Panc1 (cell line): Measurements from ENCODE around the gene COL6A3. TPM values are rescaled to one million over a fixed set of nuclear protein-coding genes. Genes with fewer than 3 reads are reported as not detected.

Source experiments
- ATAC-seq: fragments of 200-7000 bp; cut with Tn5 transposase; 2 replicates; pipeline ENCODE4 v1.9.1; 2020; ENCODE audit warnings: mild to moderate bottlenecking, moderate library complexity
- BruUV-seq: library from RNA; stranded (reverse); fragments of 400-500 nt; replicated peaks from 2 replicates; lab custom pipeline; 2021; lab: Mats Ljungman, UMichigan
- CTCF ChIA-PET: fragments of 300-600 bp; sonication (Branson Sonifier 250); formaldehyde crosslinking; loops from one replicate; lab custom pipeline; 2022; ENCODE audit warnings: antibody characterized with exemption; lab: Charles Lee
- POLR2A ChIA-PET: fragments of 300-600 bp; sonication (Branson Sonifier 250); formaldehyde crosslinking; loops from one replicate; lab custom pipeline; 2022; ENCODE audit warnings: antibody characterized with exemption; lab: Charles Lee
- DNase-seq: peaks from one replicate; pipeline ENCODE4 v3.0.0-alpha.2; 2010; ENCODE audit warnings: low read depth, low spot score
- H3K27ac ChIP-seq: 2 replicates; pipeline ENCODE4 v1.5.1; 2011; ENCODE audit warnings: mild to moderate bottlenecking, low read length, inconsistent platforms
- H3K27me3 ChIP-seq: fragments of 200-500 bp; sonication (Bioruptor generic); 2 replicates; pipeline ENCODE4 v1.6.0; 2014; ENCODE audit warnings: low read length, inconsistent platforms; ENCODE audit not compliant: control insufficient read depth, insufficient read depth
- H3K36me3 ChIP-seq: fragments of 200-500 bp; sonication (Bioruptor generic); 2 replicates; pipeline ENCODE4 v1.5.1; 2014; ENCODE audit warnings: inconsistent platforms, mild to moderate bottlenecking, low read length, moderate library complexity; ENCODE audit not compliant: control insufficient read depth, insufficient read depth
- H3K4me1 ChIP-seq: 2 replicates; pipeline ENCODE4 v1.5.1; 2011; ENCODE audit warnings: inconsistent platforms, mild to moderate bottlenecking, low read length, moderate library complexity; ENCODE audit not compliant: control insufficient read depth, insufficient read depth
- H3K4me3 ChIP-seq, 2 experiments: 2 replicates each; pipeline ENCODE4 v1.5.1; 2011 to 2012; ENCODE audit warnings: low read depth in 2 of 2, low read length in 2 of 2, mild to moderate bottlenecking in 2 of 2, inconsistent platforms in 1 of 2, moderate library complexity in 1 of 2
- H3K9me3 ChIP-seq: fragments of 200-500 bp; sonication (Bioruptor generic); 2 replicates; pipeline ENCODE4 v1.5.1; 2014; ENCODE audit warnings: low read depth, mild to moderate bottlenecking, inconsistent platforms, low read length, moderate library complexity; ENCODE audit not compliant: control insufficient read depth, insufficient read depth
- POLR2AphosphoS5 ChIP-seq: IDR thresholded peaks from 2 replicates; pipeline ENCODE4 v1.6.1; 2012; ENCODE audit warnings: mild to moderate bottlenecking, low read depth, low read length, moderate library complexity
- REST ChIP-seq, 2 experiments: IDR thresholded peaks; 2 replicates each; pipeline ENCODE4 v1.6.1; 2011 to 2012; ENCODE audit warnings: low read depth in 2 of 2, control low read depth in 1 of 2, low read length in 1 of 2, mild to moderate bottlenecking in 1 of 2, moderate library complexity in 1 of 2; ENCODE audit not compliant: insufficient read depth in 1 of 2
- SIN3A ChIP-seq: IDR thresholded peaks from 2 replicates; pipeline ENCODE4 v1.6.1; 2012; ENCODE audit warnings: low read depth, mild to moderate bottlenecking, low read length, moderate library complexity, borderline replicate concordance; ENCODE audit not compliant: insufficient read depth
- TCF7L2 ChIP-seq: IDR thresholded peaks from 2 replicates; pipeline ENCODE4 v1.6.1; 2011; ENCODE audit warnings: mild to moderate bottlenecking, low read depth, low read length, inconsistent platforms
- in situ Hi-C: cut with HindIII; loops from 2 replicates; pipeline ENCODE4 v1.10.0; 2016; ENCODE audit warnings: low sequenced_read_pairs, low pct_unique_long_range_greater_than_20kb
- intact Hi-C: fragments of 100-400 bp; cut with micrococcal nuclease; formaldehyde crosslinking; loops from one replicate; pipeline ENCODE4 v1.10.0; 2022; ENCODE audit not compliant: unreplicated experiment
- total RNA-seq: library from RNA; stranded (reverse); gene quantifications from one replicate; pipeline ENCODE4 v1.2.1, GENCODE V29; 2021; ENCODE audit not compliant: unreplicated experiment
- TF ChIP-seq, protein P1 (sequence below): fragments of 450-650 bp; IDR thresholded peaks from 2 replicates; pipeline ENCODE4 v1.5.1; 2017; ENCODE audit warnings: mild to moderate bottlenecking

The COL6A3 gene
- total RNA-seq, 1 experiment from 2014 or later = 0.69 TPM

GRCh38 chr2:237319887-237320286, 94.1 kb downstream of the COL6A3 start:
- ChIA-PET POLR2A (no interaction called here), CTCF (no interaction called here)
- TF ChIP-seq REST (IDR thresholded peaks at IDR 0.05; ENCODE audit: insufficient read depth in 1 of 2, low read depth in 2 of 2, low read length in 1 of 2) = no peak
- TF ChIP-seq SIN3A = no peak
- TF ChIP-seq, protein P1, sequence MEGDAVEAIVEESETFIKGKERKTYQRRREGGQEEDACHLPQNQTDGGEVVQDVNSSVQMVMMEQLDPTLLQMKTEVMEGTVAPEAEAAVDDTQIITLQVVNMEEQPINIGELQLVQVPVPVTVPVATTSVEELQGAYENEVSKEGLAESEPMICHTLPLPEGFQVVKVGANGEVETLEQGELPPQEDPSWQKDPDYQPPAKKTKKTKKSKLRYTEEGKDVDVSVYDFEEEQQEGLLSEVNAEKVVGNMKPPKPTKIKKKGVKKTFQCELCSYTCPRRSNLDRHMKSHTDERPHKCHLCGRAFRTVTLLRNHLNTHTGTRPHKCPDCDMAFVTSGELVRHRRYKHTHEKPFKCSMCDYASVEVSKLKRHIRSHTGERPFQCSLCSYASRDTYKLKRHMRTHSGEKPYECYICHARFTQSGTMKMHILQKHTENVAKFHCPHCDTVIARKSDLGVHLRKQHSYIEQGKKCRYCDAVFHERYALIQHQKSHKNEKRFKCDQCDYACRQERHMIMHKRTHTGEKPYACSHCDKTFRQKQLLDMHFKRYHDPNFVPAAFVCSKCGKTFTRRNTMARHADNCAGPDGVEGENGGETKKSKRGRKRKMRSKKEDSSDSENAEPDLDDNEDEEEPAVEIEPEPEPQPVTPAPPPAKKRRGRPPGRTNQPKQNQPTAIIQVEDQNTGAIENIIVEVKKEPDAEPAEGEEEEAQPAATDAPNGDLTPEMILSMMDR = no peak
- no peak for TF ChIP-seq TCF7L2
- TF ChIP-seq POLR2AphosphoS5 = no peak
- intact Hi-C loops = no loop called here
- no peak overlapping the region for H3K4me3 ChIP-seq
- in situ Hi-C loops = no loop called here
- ATAC-seq = no peak
- no peak overlapping the region for H3K27ac ChIP-seq
- BruUV-seq = no TSS peak
- no peaks in the 10 kb centered on the region for H3K9me3 ChIP-seq
- no peaks in the 10 kb centered on the region for H3K27me3 ChIP-seq
- no peaks in the 10 kb centered on the region for H3K36me3 ChIP-seq
- no peak for DNase-seq
- H3K4me1 ChIP-seq = no peaks in the 10 kb centered on the region

- no peak overlapping the region for H3K4me3 ChIP-seq
- BruUV-seq = no TSS peak
- in situ Hi-C loops (no loop called here), intact Hi-C loops (no loop called here)
- H3K27ac ChIP-seq = no peak overlapping the region
- ATAC-seq (no peak), DNase-seq (no peak)
- H3K9me3 ChIP-seq = no peaks in the 10 kb centered on the region
- H3K4me1 ChIP-seq = no peaks in the 10 kb centered on the region
- no peaks in the 10 kb centered on the region for H3K36me3 ChIP-seq
- no peak for TF ChIP-seq TCF7L2
- TF ChIP-seq REST (IDR thresholded peaks at IDR 0.05; ENCODE audit: insufficient read depth in 1 of 2, low read depth in 2 of 2, low read length in 1 of 2) = no peak
- no peak for TF ChIP-seq POLR2AphosphoS5
- no peak for TF ChIP-seq SIN3A
- TF ChIP-seq, protein P1 = no peak
- no peaks in the 10 kb centered on the region for H3K27me3 ChIP-seq
- CTCF ChIA-PET = no interaction called here
- POLR2A ChIA-PET = no interaction called here
Measured at GRCh38 chr2:237319086-237319820, 94.7 kb downstream of the COL6A3 start.
